HG03460 (cell line): ENCODE results near the gene LVRN.
A peak's percentile ranks its signal among the peaks of the same experiment; 100 is the strongest.

ENCODE experiments used
- ATAC-seq: cut with Tn5 transposase; IDR thresholded peaks from one replicate; pipeline ENCODE4 v1.9.1; 2021; ENCODE audit not compliant: unreplicated experiment

The LVRN gene

GRCh38 chr5:116013207-116013785, 51.0 kb downstream of the LVRN start:
- no peak for ATAC-seq

- ATAC-seq: no peak
These were observed 51.7 kb downstream of the LVRN start for GRCh38 chr5:116013936-116014335.

- ATAC-seq: no peak
These were observed 61.3 kb downstream of the LVRN start for GRCh38 chr5:116023619-116024018.

- no peak for ATAC-seq
These were observed 63.6 kb downstream of the LVRN start for GRCh38 chr5:116025866-116026265.

- peak; percentile 54 for ATAC-seq
These were observed 69.8 kb downstream of the LVRN start, which contains the start of gene ARL14EPL for GRCh38 chr5:116032094-116032517. Gene ARL14EPL, plus strand, starts transcription at chr5:116032472. Its CDS starts 18,994 bp downstream, at chr5:116051466.

- peak; percentile 56 for ATAC-seq
These were observed 70.7 kb downstream of the LVRN start for GRCh38 chr5:116032991-116033390.

- ATAC-seq: no peak
These were observed 72.8 kb downstream of the LVRN start for GRCh38 chr5:116035123-116035522.

- no peak for ATAC-seq
These were observed 75.1 kb downstream of the LVRN start for GRCh38 chr5:116037236-116037822.

GRCh38 chr5:116038817-116039216, 76.5 kb downstream of the LVRN start:
- ATAC-seq: peak; percentile 75

GRCh38 chr5:116042375-116042774, 80.1 kb downstream of the LVRN start:
- no peak for ATAC-seq

- no peak for ATAC-seq
These were observed 81.8 kb downstream of the LVRN start for GRCh38 chr5:116044073-116044472.

- ATAC-seq: no peak
These were observed 83.5 kb downstream of the LVRN start for GRCh38 chr5:116045821-116046220.

- ATAC-seq: no peak
These were observed 84.0 kb downstream of the LVRN start for GRCh38 chr5:116046261-116046660.

GRCh38 chr5:116046823-116047222, 84.5 kb downstream of the LVRN start:
- no peak for ATAC-seq

GRCh38 chr5:116058346-116058936, 96.2 kb downstream of the LVRN start:
- no peak for ATAC-seq

GRCh38 chr5:116062352-116062751, 100.1 kb downstream of the LVRN start:
- no peak for ATAC-seq

GRCh38 chr5:116063950-116064349, 101.7 kb downstream of the LVRN start:
- no peak for ATAC-seq

- peak; percentile 61 for ATAC-seq
These were observed 105.9 kb downstream of the LVRN start for GRCh38 chr5:116068028-116068632.

GRCh38 chr5:116071211-116071610, 108.9 kb downstream of the LVRN start:
- no peak for ATAC-seq

GRCh38 chr5:116075191-116075831, 113.0 kb downstream of the LVRN start:
- no peak for ATAC-seq

- ATAC-seq: peak; percentile 100
These were observed 114.2 kb downstream of the LVRN start for GRCh38 chr5:116076496-116076895.
